OCI-LY3 (cell line): ENCODE data around the gene MSRB2.

Source experiments
- CTCF ChIP-seq: fragments of 200-600, 300-600 bp; sonication (generic); IDR thresholded peaks from 2 replicates; pipeline ENCODE4 v1.5.1; 2014; ENCODE audit warnings: antibody characterized with exemption, low read length, low read depth
- EZH2phosphoT487 ChIP-seq: fragments of 200-600 bp; shearing (Covaris generic); IDR thresholded peaks from 2 replicates; pipeline ENCODE4 v1.6.1; 2018; ENCODE audit warnings: antibody characterized with exemption, mixed run types, low read depth

- TF ChIP-seq CTCF (no peak), EZH2phosphoT487 (no peak)
Measured at GRCh38 chr10:23079700-23080099, 15.7 kb upstream of the MSRB2 start.
